LNCaP clone FGC (cell line): ENCODE measurements around the gene PLEKHA7.

ENCODE experiments used
- DNase-seq: peaks from one replicate; pipeline ENCODE4 v3.0.0-alpha.2; 2011; ENCODE audit warnings: low read depth
- H3K4me3 ChIP-seq: 2 replicates; pipeline ENCODE4 v1.5.1; 2011; ENCODE audit warnings: mild to moderate bottlenecking, low read depth, low read length, control low read depth
- CTCF ChIP-seq: IDR thresholded peaks from 2 replicates; pipeline ENCODE4 v1.5.1; 2012; ENCODE audit warnings: mild to moderate bottlenecking; ENCODE audit not compliant: control insufficient read depth, insufficient read depth; ENCODE audit errors: extremely low read depth

The PLEKHA7 gene

GRCh38 chr11:16797776-16798175 lies 216.4 kb downstream of the PLEKHA7 start:
- DNase-seq: no peak
- no peak for TF ChIP-seq CTCF

GRCh38 chr11:16796311-16796710 lies 217.9 kb downstream of the PLEKHA7 start:
- H3K4me3 ChIP-seq: no peak overlapping the region
- DNase-seq: no peak
- TF ChIP-seq CTCF: no peak

More at GRCh38 chr11:16797776-16798175, 216.4 kb downstream of the PLEKHA7 start:
- no peak overlapping the region for H3K4me3 ChIP-seq

- DNase-seq: no peak
- TF ChIP-seq CTCF: no peak
- no peak overlapping the region for H3K4me3 ChIP-seq
Observed at GRCh38 chr11:16795146-16795545, 219.1 kb downstream of the PLEKHA7 start.

GRCh38 chr11:16794047-16794818 lies 220.0 kb downstream of the PLEKHA7 start:
- TF ChIP-seq CTCF: no peak
- no peak for DNase-seq
- no peak overlapping the region for H3K4me3 ChIP-seq

GRCh38 chr11:16793511-16793910 lies 220.7 kb downstream of the PLEKHA7 start:
- H3K4me3 ChIP-seq: no peak overlapping the region
- TF ChIP-seq CTCF: no peak
- no peak for DNase-seq

- DNase-seq: no peak
- no peak overlapping the region for H3K4me3 ChIP-seq
- no peak for TF ChIP-seq CTCF
Observed at GRCh38 chr11:16793009-16793408, 221.2 kb downstream of the PLEKHA7 start.

- TF ChIP-seq CTCF: no peak
- H3K4me3 ChIP-seq: no peak overlapping the region
- DNase-seq: no peak
Observed at GRCh38 chr11:16792426-16792825, 221.8 kb downstream of the PLEKHA7 start.
